Measurements from ENCODE around the gene SH3RF1. TPM values are rescaled to one million over a fixed set of nuclear protein-coding genes. Genes with fewer than 3 reads are reported as not detected.
"Not testable (repeated sequence)": the region's sequence is repeated elsewhere in the genome, so short reads cannot be mapped to it uniquely, and the experiment has no call there.

SH3RF1 gene
- polyA plus RNA-seq, 4 donors = 31.1 to 33.4 (median 32.4) TPM

- no peak for DNase-seq (ENCODE audit: low read depth in 4 of 4, low spot score in 3 of 4)
Measured at GRCh38 chr4:169278624-169279023, 7.9 kb upstream of the SH3RF1 start.

DNA sequence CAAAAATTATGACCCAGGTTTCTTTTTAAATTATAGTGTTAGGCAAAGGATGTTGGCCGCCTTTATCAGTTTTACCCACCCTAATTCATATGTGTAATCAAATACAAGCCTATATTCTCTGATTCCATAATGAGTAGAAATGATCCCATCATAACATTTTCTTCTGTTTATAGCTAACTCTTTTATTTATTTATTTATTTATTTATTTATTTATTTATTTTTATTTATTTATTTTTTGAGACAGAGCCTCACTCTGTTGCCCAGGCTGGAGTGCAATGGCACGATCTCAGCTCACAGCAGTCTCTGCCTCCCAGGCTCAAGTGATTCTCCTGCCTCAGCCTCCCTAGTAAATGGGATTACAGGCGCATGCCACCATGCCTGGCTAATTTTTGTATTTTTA lies 7.1 kb upstream of the SH3RF1 start:
- not testable (repeated sequence) for DNase-seq (ENCODE audit: low read depth in 4 of 4, low spot score in 3 of 4)

GRCh38 chr4:169275180-169275579 lies 4.4 kb upstream of the SH3RF1 start:
- no peak for DNase-seq (ENCODE audit: low read depth in 4 of 4, low spot score in 3 of 4)

GRCh38 chr4:169274033-169274432 lies 3.3 kb upstream of the SH3RF1 start:
- DNase-seq (ENCODE audit: low read depth in 4 of 4, low spot score in 3 of 4) = no peak

GRCh38 chr4:169272265-169272886 lies 1.6 kb upstream of the SH3RF1 start:
- no peak for DNase-seq (ENCODE audit: low read depth in 4 of 4, low spot score in 3 of 4)

DNA sequence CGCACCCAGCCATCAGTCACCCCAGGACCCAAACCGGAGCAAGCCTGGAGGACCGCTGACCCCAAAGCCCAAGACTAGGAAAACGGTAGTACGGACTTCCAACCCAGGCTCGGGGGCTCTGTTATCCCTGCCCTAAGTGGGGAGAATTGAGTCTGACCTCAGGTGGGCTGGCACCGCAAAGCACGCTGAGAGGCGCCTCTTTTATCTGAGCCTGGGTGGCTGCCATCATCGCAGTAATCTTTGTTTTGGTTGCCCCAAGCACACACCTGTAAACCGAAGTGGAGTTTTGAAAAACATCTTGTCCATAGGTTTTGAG lies 894 bp upstream of the SH3RF1 start:
- DNase-seq (ENCODE audit: low read depth in 4 of 4, low spot score in 3 of 4) = no peak

- no peak for DNase-seq (ENCODE audit: low read depth in 4 of 4, low spot score in 3 of 4)
Measured at GRCh38 chr4:169269916-169270809, 593 bp downstream of the SH3RF1 start.

- no peak for DNase-seq (ENCODE audit: low read depth in 4 of 4, low spot score in 3 of 4)
Measured at GRCh38 chr4:169268951-169269760, 1.6 kb downstream of the SH3RF1 start.

DNA sequence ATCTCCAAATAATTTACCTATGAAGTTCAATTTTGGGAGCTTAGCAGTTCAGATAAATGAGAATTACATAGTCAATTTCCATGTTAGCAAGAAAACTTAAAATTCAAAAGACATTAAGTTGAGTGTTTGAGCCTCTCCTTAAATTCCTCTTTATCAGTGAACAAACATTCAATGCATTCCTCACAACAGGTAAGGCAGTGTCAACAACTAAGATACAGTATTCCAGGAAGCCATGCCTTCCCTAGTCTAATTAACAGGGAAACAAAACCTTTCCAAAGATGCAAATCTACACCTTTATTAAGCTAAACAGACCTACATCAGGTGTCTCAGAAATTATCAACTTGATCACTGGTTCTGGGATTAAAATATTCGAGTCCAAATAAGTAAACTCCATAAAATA lies 3.7 kb downstream of the SH3RF1 start:
- DNase-seq (ENCODE audit: low read depth in 4 of 4, low spot score in 3 of 4) = no peak

DNA sequence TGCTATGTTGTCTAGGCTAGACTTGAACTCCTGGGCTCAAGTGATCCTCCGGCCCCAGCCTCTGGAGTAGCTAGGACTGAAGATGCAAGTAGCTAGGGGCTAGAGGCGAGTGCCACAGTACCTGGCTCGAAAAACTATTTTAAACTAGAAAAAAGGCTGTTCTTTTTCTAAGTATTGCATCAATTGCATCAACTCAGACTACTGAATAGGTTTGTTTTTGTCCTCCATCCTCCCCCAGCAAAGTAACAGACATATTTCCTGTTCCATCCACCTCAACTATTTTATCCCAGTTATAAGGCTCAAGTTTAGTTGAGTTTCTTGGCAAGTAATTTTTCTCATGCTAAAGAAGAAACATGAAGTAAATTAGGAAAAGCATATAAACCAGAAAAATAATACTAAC lies 4.1 kb downstream of the SH3RF1 start:
- DNase-seq (ENCODE audit: low read depth in 4 of 4, low spot score in 3 of 4) = no peak

DNA sequence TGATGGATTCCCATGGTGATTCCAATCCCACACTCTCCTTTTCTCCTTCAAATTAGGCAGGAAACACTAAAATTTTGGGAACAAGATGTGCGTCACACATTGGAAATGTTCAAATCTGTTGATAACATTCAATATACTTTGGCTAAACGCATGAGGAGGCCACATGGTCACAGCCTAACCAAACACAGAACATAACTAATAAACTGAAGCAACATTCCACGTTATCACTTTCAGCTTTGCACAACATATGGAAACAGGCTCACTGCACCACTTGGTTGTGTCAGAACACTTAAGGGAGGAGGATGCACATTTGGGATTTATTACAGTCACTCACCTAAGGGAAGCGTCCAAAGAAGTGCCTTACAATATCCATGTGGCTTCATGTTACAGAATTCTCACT lies 4.7 kb downstream of the SH3RF1 start:
- DNase-seq (ENCODE audit: low read depth in 4 of 4, low spot score in 3 of 4) = no peak

GRCh38 chr4:169263791-169264392 lies 6.9 kb downstream of the SH3RF1 start:
- DNase-seq (ENCODE audit: low read depth in 4 of 4, low spot score in 3 of 4) = no peak

DNA sequence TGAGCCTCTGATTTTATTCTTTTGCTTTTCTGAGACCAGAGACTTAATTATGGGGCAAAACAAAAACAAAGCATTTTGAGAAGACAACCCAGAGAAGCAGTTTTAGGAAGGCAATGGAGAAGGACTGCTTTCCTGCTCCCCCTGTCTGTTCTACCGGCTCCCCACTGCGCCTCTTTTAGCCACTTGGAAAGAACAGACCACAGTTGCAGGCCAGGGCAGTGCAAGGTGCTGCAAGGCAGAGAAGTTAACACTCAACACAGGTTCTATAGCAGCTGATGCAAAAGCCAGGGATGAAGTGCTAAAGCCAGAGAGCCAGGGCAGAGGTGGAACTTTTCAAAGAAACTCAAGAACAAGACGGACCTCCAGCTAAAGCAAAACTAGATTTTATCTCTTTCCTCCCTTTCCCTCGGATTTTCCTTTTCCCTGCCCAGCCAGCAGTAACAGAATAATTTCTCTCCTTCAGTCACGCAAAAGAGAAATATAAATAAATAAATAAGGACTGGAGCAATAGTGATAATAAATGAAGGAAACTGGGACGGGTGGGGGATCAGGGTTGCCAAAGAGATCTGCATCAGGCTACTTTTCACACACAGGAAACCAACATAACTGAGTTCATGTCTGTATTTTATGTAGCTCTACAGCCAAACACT lies 10.4 kb downstream of the SH3RF1 start:
- no peak for DNase-seq (ENCODE audit: low read depth in 4 of 4, low spot score in 3 of 4)

DNA sequence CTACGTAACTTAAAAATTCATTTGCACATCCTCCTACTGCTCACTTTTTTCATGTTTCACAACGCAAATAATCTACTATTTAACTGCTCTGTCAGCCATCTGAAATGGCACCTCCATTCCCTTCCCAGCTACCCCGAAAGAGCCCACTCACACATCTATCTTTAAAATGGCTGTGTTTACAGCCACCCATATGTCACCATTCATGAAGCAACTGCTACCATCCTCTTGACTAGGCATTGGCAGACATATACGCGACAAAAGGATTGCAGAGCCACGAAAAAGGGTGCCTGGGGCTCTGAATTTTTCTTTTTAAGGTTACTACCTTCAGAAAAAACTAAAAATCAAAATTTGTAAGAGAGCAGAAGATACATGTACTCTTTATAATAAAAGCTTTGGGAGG lies 11.5 kb downstream of the SH3RF1 start:
- DNase-seq (ENCODE audit: low read depth in 4 of 4, low spot score in 3 of 4) = no peak

- DNase-seq (ENCODE audit: low read depth in 4 of 4, low spot score in 3 of 4) = no peak
Measured at GRCh38 chr4:169258141-169258540, 12.6 kb downstream of the SH3RF1 start.

DNA sequence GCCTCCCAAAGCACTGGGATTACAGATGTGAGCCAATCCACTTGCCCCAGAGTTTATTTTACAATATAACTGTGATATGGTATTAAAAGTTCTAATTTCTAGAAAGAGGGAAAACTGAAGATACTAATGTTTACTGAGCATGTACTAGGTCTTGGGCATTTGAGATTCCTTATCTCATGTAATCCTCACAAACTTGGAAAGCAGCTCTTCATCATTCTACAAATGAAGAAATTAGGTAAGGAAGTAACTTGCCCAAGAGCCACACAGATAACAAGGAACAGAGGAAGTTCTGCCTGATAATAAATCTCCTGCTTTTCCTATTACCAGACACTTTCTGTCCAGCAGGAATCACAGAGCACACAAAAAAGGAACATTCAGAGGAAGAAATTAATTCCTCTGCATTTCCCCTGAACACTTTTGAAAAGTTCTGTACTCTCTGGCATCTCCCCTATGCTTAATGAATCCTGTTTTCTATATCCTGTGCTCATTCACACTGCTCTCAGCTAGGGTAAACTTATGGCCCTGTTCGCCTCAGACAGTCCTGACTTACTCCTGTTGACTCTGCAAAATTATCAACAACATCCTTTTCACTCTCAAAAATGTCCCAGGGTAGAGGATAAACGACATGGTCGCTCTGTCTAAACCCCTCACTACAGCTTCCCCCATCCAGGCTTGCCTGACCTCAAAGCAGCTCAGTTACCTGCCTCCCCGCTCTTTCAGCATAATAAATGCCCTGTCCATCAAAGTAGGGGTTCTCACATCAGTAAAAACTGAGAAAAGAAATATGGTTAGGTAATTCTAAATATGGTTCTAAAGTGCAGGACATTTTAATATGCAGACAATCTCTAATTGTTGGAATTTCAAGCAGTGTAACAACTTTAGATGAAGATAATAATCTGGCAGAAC lies 13.6 kb downstream of the SH3RF1 start:
- no peak for DNase-seq (ENCODE audit: low read depth in 4 of 4, low spot score in 3 of 4)

- no peak for DNase-seq (ENCODE audit: low read depth in 4 of 4, low spot score in 3 of 4)
Measured at GRCh38 chr4:169256101-169256612, 14.6 kb downstream of the SH3RF1 start.

DNA sequence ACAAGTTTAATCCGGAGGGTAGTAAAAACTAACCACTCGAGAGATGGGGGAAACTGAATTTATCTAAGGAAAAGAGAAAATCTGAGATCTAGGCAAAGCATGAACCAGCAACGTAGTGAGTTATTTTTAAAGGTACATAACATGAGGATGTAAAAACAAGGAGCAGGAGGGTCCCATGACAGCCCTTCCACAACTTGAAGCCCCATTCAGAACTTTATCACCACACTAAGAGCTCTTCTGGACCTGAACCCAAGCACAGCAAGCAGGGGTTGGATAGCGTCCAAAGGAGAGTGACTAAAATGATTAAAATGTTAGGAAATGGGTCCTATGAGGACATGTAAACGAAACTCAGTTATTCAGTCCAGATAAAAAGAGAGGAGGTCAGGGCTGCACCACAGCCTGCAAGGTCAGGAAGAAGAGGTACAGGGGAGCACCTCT lies 16.2 kb downstream of the SH3RF1 start:
- DNase-seq (ENCODE audit: low read depth in 4 of 4, low spot score in 3 of 4) = no peak

- no peak for DNase-seq (ENCODE audit: low read depth in 4 of 4, low spot score in 3 of 4)
Measured at GRCh38 chr4:169253904-169254303, 16.9 kb downstream of the SH3RF1 start.
